HEK293 (cell line): ENCODE data around the gene DENND2A.

ENCODE experiments used
- ELK4 ChIP-seq: IDR thresholded peaks from 2 replicates; pipeline ENCODE4 v1.6.1; 2011; ENCODE audit warnings: mild to moderate bottlenecking, low read depth, low read length, borderline replicate concordance
- GLIS2 ChIP-seq: fragments of 450-650 bp; formaldehyde crosslinking; IDR thresholded peaks from 2 replicates; pipeline ENCODE4 v1.5.1; 2016; ENCODE audit warnings: missing biosample characterization, missing genetic modification characterization
- PRDM2 ChIP-seq: fragments of 450-650 bp; formaldehyde crosslinking; IDR thresholded peaks from 2 replicates; pipeline ENCODE4 v1.5.1; 2016; ENCODE audit warnings: missing biosample characterization, missing genetic modification characterization, borderline replicate concordance
- RBAK ChIP-seq: fragments of 450-650 bp; formaldehyde crosslinking; IDR thresholded peaks from 2 replicates; pipeline ENCODE4 v1.5.1; 2016; ENCODE audit warnings: missing biosample characterization, missing genetic modification characterization
- ZBTB49 ChIP-seq: fragments of 450-650 bp; formaldehyde crosslinking; IDR thresholded peaks from 2 replicates; pipeline ENCODE4 v1.5.1; 2016; ENCODE audit warnings: missing biosample characterization, missing genetic modification characterization, low read depth
- ZBTB7A ChIP-seq: fragments of 450-650 bp; formaldehyde crosslinking; IDR thresholded peaks from 2 replicates; pipeline ENCODE4 v1.5.1; 2016; ENCODE audit warnings: low read depth, missing biosample characterization, missing genetic modification characterization
- ZNF10 ChIP-seq: fragments of 450-650 bp; formaldehyde crosslinking; IDR thresholded peaks from 2 replicates; pipeline ENCODE4 v1.5.1; 2017; ENCODE audit warnings: missing biosample characterization, missing genetic modification characterization
- ZNF121 ChIP-seq: fragments of 450-650 bp; formaldehyde crosslinking; IDR thresholded peaks from 2 replicates; pipeline ENCODE4 v1.5.1; 2016; ENCODE audit warnings: missing biosample characterization, missing genetic modification characterization
- ZNF155 ChIP-seq: fragments of 450-650 bp; formaldehyde crosslinking; IDR thresholded peaks from 2 replicates; pipeline ENCODE4 v1.5.1; 2016; ENCODE audit warnings: missing biosample characterization, missing genetic modification characterization
- ZNF16 ChIP-seq: fragments of 450-650 bp; formaldehyde crosslinking; IDR thresholded peaks from 2 replicates; pipeline ENCODE4 v1.5.1; 2016; ENCODE audit warnings: low read depth, missing biosample characterization, missing genetic modification characterization
- ZNF184 ChIP-seq: fragments of 450-650 bp; IDR thresholded peaks from 2 replicates; pipeline ENCODE4 v1.5.1; 2018; ENCODE audit warnings: missing biosample characterization, mild to moderate bottlenecking, missing genetic modification characterization
- ZNF24 ChIP-seq: fragments of 450-650 bp; formaldehyde crosslinking; IDR thresholded peaks from 2 replicates; pipeline ENCODE4 v1.5.1; 2016; ENCODE audit warnings: missing biosample characterization, missing genetic modification characterization
- ZNF266 ChIP-seq: fragments of 450-650 bp; formaldehyde crosslinking; IDR thresholded peaks from 2 replicates; pipeline ENCODE4 v1.5.1; 2016; ENCODE audit warnings: missing biosample characterization, missing genetic modification characterization, low read depth
- ZNF324 ChIP-seq: fragments of 450-650 bp; formaldehyde crosslinking; IDR thresholded peaks from 2 replicates; pipeline ENCODE4 v1.5.1; 2016; ENCODE audit warnings: missing biosample characterization, missing genetic modification characterization
- ZNF341 ChIP-seq: fragments of 450-650 bp; formaldehyde crosslinking; IDR thresholded peaks from 2 replicates; pipeline ENCODE4; 2016; ENCODE audit warnings: low read depth, missing biosample characterization, missing genetic modification characterization
- ZNF473 ChIP-seq: fragments of 450-650 bp; formaldehyde crosslinking; IDR thresholded peaks from 2 replicates; pipeline ENCODE4 v1.5.1; 2017; ENCODE audit warnings: missing biosample characterization, missing genetic modification characterization
- ZNF521 ChIP-seq: fragments of 450-650 bp; formaldehyde crosslinking; IDR thresholded peaks from 2 replicates; pipeline ENCODE4 v1.5.1; 2017; ENCODE audit warnings: missing biosample characterization, mild to moderate bottlenecking, missing genetic modification characterization
- ZNF645 ChIP-seq: fragments of 450-650 bp; formaldehyde crosslinking; IDR thresholded peaks from 2 replicates; pipeline ENCODE4; 2016; ENCODE audit warnings: missing biosample characterization, missing genetic modification characterization
- ZNF677 ChIP-seq: fragments of 450-650 bp; IDR thresholded peaks from 2 replicates; pipeline ENCODE4 v1.5.0; 2018; ENCODE audit warnings: missing biosample characterization, mild to moderate bottlenecking, missing genetic modification characterization, moderate library complexity
- TF ChIP-seq, protein P1 (sequence below): fragments of 450-650 bp; formaldehyde crosslinking; IDR thresholded peaks from 2 replicates; pipeline ENCODE4 v1.5.1; 2016; ENCODE audit warnings: missing biosample characterization, missing genetic modification characterization
- TF ChIP-seq, protein P2 (sequence below): fragments of 450-650 bp; formaldehyde crosslinking; IDR thresholded peaks from 2 replicates; pipeline ENCODE4 v1.5.1; 2016; ENCODE audit warnings: missing biosample characterization, missing genetic modification characterization
- TF ChIP-seq, protein P3 (sequence below): fragments of 450-650 bp; formaldehyde crosslinking; IDR thresholded peaks from 2 replicates; pipeline ENCODE4 v1.5.1; 2017; ENCODE audit warnings: missing biosample characterization, missing genetic modification characterization

DENND2A gene

DNA sequence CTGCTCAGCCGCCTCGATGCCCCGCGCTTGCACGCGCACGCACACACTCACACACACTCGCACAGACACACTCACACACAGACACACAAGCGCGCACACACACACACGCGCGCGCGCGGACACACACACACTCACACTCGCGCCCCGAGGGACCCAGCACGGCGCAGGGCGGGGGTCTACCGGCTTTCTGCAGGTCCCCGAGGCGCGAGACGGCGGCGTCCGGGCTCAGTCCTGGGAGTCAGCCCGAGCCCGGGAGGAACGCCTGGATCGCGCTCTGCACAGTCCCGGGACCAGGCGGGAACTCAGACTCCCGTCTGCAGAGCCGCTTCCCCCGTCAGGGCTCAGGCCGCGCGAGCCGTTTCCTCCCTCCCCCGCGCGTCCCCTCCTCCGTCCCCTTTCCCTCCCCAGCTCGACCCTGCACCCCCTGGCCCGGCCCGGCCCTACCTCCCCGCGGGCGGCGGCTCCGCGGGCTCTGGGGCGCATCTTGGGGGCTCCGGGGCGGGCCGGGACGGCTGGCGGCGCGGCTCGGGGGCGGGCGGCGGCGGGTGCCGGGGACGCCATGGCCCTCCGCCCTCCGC lies 464 bp downstream of the DENND2A start (continued):
- TF ChIP-seq, protein P1, sequence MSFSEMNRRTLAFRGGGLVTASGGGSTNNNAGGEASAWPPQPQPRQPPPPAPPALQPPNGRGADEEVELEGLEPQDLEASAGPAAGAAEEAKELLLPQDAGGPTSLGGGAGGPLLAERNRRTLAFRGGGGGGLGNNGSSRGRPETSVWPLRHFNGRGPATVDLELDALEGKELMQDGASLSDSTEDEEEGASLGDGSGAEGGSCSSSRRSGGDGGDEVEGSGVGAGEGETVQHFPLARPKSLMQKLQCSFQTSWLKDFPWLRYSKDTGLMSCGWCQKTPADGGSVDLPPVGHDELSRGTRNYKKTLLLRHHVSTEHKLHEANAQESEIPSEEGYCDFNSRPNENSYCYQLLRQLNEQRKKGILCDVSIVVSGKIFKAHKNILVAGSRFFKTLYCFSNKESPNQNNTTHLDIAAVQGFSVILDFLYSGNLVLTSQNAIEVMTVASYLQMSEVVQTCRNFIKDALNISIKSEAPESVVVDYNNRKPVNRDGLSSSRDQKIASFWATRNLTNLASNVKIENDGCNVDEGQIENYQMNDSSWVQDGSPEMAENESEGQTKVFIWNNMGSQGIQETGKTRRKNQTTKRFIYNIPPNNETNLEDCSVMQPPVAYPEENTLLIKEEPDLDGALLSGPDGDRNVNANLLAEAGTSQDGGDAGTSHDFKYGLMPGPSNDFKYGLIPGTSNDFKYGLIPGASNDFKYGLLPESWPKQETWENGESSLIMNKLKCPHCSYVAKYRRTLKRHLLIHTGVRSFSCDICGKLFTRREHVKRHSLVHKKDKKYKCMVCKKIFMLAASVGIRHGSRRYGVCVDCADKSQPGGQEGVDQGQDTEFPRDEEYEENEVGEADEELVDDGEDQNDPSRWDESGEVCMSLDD: peak; percentile 72
- no peak for TF ChIP-seq PRDM2 (tag by site-specific recombination)
- no peak for TF ChIP-seq ELK4
- TF ChIP-seq GLIS2 (tag by site-specific recombination): peak; percentile 86
- TF ChIP-seq ZNF155 (tag by site-specific recombination): no peak
- no peak; the same call in 1 of the 2 replicates for TF ChIP-seq ZNF266 (tag by site-specific recombination)
- no peak for TF ChIP-seq ZNF184 (tag by site-specific recombination)
- TF ChIP-seq ZNF677 (tag by site-specific recombination): no peak
- no peak for TF ChIP-seq ZNF473 (tag by site-specific recombination)
- no peak for TF ChIP-seq ZBTB7A (tag by site-specific recombination)
- 0 out of 2 replicates have a peak, but pooled peaks have one; percentile 6 for TF ChIP-seq ZNF16 (tag by site-specific recombination)
- TF ChIP-seq, protein P2, sequence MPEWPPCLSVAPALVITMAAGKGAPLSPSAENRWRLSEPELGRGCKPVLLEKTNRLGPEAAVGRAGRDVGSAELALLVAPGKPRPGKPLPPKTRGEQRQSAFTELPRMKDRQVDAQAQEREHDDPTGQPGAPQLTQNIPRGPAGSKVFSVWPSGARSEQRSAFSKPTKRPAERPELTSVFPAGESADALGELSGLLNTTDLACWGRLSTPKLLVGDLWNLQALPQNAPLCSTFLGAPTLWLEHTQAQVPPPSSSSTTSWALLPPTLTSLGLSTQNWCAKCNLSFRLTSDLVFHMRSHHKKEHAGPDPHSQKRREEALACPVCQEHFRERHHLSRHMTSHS (tag by site-specific recombination): 0 out of 2 replicates have a peak, but pooled peaks have one; percentile 38
- TF ChIP-seq ZNF121 (tag by site-specific recombination): no peak
- no peak for TF ChIP-seq ZBTB49 (tag by site-specific recombination)
- no peak for TF ChIP-seq ZNF10 (tag by site-specific recombination)
- no peak for TF ChIP-seq RBAK (tag by site-specific recombination)
- TF ChIP-seq ZNF645: no peak
- no peak for TF ChIP-seq ZNF341 (tag by site-specific recombination)
- TF ChIP-seq, protein P3, sequence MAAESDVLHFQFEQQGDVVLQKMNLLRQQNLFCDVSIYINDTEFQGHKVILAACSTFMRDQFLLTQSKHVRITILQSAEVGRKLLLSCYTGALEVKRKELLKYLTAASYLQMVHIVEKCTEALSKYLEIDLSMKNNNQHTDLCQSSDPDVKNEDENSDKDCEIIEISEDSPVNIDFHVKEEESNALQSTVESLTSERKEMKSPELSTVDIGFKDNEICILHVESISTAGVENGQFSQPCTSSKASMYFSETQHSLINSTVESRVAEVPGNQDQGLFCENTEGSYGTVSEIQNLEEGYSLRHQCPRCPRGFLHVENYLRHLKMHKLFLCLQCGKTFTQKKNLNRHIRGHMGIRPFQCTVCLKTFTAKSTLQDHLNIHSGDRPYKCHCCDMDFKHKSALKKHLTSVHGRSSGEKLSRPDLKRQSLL (tag by site-specific recombination): no peak
- TF ChIP-seq ZNF324 (tag by site-specific recombination): no peak
- TF ChIP-seq ZNF521 (tag by site-specific recombination): no peak
- no peak for TF ChIP-seq ZNF24
